Dermis microvascular lymphatic vessel endothelial cell (primary cell): Measurements from ENCODE around the gene OR5AU1. TPM values are rescaled to one million over a fixed set of nuclear protein-coding genes. Genes with fewer than 3 reads are reported as not detected.
"Not testable (repeated sequence)": the region's sequence is repeated elsewhere in the genome, so short reads cannot be mapped to it uniquely, and the experiment has no call there.

Experiments used
- DNase-seq, 2 donors: peaks; one replicate each; pipeline versions ENCODE4 v3.0.0 to v3.0.0-alpha.2; 2010; ENCODE audit warnings: low read depth in 2 of 2
- total RNA-seq: library from RNA; depleted of rRNA; stranded (reverse); fragments of >200 nt; gene quantifications from 2 replicates; pipeline ENCODE4 v1.2.1, GENCODE V29; 2014

The OR5AU1 gene
- total RNA-seq, 1 donor from 2014 or later: not detected

DNA sequence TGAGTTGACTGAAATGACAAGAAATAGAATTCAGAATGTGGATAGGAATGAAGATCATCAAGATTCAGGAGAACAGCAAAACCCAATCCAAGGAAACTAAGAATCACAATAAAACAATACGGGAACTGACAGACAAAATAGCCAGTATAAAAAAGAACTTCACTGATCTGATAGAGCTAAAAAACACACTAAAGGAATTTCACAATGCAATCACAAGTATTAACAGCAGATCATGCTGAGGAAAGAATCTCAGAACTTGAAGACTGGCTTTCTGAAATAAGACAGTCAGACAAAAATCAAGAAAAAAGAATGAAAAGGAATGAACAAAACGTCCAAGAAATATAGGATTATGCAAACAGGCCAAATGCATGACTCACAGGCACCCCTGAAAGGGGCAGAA, 15.3 kb upstream of the OR5AU1 start:
- no peak for DNase-seq

- DNase-seq: no peak
Observed at GRCh38 chr14:21169573-21169972, 13.7 kb upstream of the OR5AU1 start.

- no peak for DNase-seq
Observed at GRCh38 chr14:21168055-21168454, 12.2 kb upstream of the OR5AU1 start.

DNA sequence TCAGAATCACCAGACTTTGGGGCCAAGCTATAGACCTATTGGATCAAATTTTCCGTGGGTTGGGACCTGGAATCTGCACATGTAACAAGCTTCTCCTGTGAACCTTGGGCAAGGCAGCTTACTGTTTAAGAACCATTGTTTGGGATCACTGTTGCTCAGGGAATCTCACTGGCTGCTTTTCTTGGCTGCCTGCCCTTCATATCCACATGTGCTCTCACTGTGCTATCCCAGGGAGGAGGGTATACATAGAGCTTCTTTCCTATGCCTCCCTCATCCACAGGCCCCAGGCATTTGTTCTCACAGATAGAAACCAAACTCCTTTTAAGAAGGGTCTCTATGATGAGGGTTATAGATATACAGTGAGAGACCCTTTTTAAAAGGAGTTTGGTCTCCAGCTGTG, 9.8 kb upstream of the OR5AU1 start:
- not testable (repeated sequence) for DNase-seq

DNA sequence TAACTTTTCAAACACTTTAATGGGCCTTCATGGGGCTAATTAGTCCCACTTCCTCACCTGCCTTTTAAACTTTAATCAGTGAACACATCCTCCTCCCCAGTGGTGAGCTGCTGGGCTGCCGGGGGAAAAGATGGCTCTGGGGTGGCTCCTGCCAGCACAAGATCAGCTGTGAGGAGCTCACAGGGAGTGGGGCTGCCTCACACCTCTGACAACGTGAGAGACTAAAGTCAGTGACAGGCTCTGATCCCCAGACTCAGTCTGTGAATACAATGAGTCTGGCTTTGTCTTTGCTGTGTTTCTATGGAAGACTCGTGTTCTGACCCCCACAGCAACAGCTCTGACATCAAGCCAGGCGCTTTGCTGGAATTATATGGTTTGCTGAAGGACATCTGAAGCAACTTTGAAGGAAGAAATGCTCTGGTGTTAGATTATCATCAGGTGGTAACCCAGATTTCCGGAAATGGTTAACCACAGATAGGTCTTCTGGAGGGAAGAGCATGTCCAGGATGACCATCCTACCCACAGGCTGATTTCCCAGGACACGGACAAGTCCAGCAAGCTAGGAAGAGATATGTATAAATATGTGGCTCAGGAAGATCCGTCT, 9.2 kb upstream of the OR5AU1 start:
- not testable (repeated sequence) for DNase-seq

- no peak for DNase-seq
Observed at GRCh38 chr14:21163871-21164291, 8.0 kb upstream of the OR5AU1 start.

DNA sequence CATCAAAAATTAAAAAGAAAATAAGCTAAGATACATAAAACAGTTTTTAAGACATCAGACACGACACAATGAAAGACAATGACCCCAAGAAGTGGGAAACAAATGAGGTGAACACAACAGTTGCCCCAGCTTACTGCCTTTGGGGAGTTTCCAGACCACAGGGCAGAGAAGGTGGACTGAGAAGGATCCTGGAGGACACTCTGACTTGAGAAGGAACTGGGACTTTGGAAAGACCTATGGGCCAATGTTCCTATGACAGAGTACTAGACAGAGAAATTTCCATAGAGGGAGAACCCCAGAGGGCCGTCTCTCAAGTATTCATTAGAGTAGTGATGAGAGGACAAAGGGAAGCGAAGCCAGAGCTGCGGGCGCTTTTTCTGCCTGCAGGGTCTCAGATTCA, 6.2 kb upstream of the OR5AU1 start:
- DNase-seq: no peak

- no peak for DNase-seq
Observed at GRCh38 chr14:21160061-21160610, 4.3 kb upstream of the OR5AU1 start.

DNA sequence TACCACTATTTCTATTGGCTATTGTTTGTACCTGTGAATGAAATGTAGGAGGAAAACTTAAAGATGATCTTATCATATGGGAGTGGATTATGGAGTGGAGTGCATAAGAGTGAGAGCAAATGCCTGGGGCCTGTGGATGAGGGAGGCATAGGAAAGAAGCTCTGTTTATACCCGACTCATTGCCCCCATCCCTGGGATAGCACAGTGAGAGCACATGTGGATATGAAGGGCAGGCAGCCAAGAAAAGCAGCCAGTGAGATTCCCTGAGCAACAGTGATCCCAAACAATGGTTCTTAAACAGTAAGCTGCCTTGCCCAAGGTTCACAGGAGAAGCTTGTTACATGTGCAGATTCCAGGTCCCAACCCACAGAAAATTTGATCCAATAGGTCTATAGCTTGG, 2.3 kb upstream of the OR5AU1 start:
- peak in 1 of 2 donors; percentile 23 for DNase-seq

- DNase-seq: no peak
Observed at GRCh38 chr14:21149641-21150367, 6.1 kb downstream of the OR5AU1 start.

GRCh38 chr14:21145437-21145836, 10.4 kb downstream of the OR5AU1 start:
- no peak for DNase-seq

DNA sequence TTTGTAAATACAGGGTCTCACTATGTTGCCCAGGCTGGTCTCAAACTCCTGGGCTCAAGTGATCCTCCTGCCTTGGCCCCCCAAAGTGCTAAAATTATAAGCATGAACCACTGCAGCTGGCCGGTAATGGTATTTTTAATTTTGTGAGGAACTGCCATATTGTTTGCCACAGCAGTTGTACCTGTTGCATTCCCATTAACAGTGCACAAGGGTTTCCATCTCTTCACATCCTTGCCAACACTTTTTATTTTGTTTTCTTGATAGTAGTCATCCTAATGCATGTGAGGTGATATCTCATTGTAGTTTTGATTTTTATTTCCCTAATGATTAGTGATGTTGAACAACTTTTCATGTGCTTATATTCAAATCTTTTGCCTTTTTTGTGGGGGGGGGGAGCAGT, 13.5 kb downstream of the OR5AU1 start:
- DNase-seq: no peak

DNA sequence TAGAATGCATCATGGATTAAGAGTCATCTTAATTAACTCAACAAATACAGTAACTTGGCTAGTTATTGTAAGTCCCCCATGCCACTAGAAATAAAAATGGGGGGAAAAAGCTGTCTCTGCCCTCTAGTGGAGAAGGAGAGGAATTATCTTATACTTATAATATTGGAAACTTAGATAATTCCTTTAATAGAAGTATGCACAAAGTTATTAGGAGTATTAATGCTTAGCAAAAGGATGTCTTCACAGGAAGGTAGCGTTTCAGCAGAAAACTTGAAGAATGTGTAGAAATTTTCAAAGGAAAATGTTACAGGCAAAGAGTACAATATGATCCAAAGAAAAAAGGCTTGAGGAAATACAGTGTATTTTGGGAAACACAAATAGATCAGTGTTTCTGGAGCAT, 19.8 kb downstream of the OR5AU1 start:
- peak in 1 of 2 donors; percentile 11 for DNase-seq

DNA sequence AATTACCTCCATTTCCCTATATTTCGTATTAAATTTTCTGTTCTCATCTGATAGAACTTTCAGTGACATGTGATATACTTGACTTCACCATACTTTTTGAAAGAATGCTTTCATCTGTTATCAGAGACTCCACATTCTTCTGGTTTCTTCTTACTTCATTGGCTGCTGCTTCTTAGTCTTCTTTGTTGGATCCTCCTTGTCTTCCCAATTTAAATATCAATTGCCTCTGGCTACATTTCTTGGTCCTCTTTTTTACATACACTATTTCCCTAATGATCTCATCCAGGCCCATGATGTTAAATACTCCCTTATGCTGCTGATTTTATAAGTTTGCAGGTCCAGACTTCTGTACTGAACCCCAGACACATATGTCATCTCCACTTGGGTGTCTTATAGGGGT, 22.0 kb downstream of the OR5AU1 start:
- DNase-seq: no peak

DNA sequence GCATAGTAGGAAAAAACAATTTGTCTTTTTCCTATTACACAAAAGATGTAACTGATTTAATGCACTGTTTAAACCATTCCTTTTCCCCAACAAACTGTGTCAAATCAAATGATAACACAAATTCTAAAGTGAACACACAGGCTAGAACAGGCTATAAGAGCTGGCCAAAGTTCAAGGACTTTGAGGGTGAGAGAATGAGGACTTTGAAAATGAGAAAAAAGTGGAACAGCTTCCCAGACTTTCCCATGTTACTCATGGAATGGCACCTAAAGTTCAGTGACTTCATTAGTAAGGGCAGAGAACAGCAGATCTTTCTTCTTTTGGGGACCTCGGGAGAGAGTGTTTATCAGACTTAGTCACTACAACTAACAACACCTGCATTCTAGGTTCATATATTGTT, 32.4 kb downstream of the OR5AU1 start:
- DNase-seq: no peak

- DNase-seq: no peak
Observed at GRCh38 chr14:21121122-21121521, 34.7 kb downstream of the OR5AU1 start.

DNA sequence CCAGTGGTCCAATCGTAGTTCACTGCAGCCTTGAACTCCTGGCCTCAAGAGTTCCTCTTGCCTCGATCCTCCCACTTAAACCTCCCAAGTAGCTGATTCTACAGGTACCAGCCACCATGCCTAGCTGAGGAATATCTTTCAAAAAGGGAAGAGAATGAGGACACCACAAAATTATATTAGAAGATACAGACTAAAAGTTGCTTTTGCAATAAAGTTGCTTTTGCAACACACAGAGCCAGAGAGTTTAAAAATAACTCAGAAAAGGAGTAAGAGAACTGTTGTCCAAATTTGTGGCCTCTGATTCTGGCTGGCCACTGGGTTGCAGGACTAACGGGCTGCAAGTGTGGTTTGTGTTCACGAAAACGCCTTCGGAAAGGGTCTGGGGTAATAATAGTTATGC, 35.2 kb downstream of the OR5AU1 start:
- no peak for DNase-seq

DNA sequence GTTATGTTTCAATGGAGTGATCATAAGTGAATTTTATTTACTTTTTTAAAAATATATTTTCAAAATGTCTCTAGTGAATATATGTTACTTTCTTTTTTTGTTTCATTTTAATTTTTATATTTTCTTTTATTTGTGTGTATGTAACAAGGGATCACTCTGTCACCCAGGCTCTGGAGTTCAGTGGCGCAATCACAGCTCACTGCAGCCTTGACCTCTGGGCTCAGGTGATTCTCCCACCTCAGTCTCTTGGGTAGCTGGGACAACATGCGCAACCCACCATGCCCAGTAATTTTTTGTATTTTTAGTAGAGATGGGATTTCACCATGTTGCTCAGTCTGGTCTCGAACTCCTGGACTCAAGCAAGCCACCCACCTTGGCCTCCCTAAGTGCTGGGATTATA, 36.9 kb downstream of the OR5AU1 start:
- no peak for DNase-seq

- no peak for DNase-seq
Observed at GRCh38 chr14:21113369-21113768, 42.5 kb downstream of the OR5AU1 start.

- no peak for DNase-seq
Observed at GRCh38 chr14:21112255-21112654, 43.6 kb downstream of the OR5AU1 start.

DNA sequence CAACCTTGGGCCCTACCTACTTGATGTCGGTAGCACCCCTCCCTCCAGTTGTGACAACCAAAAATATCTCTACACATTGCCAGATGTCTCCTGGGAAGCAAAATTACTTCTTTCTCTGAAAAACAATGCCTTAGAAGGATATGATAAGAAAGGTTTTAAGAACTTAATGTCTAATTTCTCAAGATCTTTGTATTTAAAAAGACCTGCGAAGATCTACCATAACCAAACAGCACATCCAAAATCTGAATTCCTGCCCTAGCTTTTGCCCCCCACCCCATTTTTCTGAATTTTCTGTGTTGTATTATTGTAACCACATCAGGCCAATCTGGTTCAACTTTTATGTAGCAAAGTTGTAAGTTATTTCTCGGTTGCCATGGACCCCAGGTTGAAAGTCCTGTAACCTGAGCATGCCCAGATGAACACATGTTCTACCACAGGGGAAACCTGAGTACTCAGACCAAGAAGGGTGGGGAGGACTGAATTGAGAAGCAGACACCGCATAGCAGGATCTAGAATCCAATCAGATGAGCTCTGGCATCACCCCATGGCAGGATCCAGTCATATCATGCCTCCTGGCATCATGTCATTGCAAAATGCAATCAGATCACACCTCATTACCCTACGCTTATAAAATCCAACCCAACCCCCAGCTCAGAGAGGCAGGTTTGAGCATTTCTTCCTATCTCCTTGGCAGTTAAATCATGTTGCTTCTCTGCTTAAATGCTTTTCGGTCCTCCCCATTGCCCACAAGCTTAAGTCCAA, 46.3 kb downstream of the OR5AU1 start:
- no peak for DNase-seq

- DNase-seq: no peak
Observed at GRCh38 chr14:21108791-21109190, 47.1 kb downstream of the OR5AU1 start.
